ENCODE results near the gene ANKRD40. TPM values are rescaled to one million over a fixed set of nuclear protein-coding genes. Genes with fewer than 3 reads are reported as not detected.
A peak's percentile ranks its signal among the peaks of the same experiment; 100 is the strongest.

ANKRD40 gene
- total RNA-seq, 1 experiment from 2014 or later, result 30.0 TPM

DNA sequence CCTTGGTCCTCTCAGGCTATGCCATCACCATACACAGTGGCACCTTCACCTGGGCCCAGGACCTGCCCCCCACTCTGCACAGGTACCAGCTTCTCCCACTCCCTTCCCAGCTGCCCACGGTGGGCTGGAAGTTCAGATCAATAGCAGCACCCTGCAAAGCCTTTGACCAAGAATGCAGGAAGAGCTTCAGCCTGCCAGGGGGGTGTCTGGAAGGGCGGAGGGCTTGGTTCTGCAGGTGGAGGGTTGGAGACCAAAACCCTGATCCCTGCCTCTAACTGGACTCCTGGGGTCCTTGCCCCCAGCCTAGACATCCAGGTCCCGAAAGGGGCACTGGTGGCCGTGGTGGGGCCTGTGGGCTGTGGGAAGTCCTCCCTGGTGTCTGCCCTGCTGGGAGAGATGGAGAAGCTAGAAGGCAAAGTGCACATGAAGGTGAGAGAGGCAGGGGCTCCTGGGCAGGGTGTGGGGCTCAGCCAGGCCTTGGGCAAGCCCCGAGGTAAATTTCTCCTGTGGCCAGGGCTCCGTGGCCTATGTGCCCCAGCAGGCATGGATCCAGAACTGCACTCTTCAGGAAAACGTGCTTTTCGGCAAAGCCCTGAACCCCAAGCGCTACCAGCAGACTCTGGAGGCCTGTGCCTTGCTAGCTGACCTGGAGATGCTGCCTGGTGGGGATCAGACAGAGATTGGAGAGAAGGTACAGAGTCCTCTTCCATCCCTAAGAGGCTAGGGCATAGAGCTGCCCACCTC, 38.7 kb downstream of the ANKRD40 start:
- no peak for DNase-seq (ENCODE audit: low read depth)

DNA sequence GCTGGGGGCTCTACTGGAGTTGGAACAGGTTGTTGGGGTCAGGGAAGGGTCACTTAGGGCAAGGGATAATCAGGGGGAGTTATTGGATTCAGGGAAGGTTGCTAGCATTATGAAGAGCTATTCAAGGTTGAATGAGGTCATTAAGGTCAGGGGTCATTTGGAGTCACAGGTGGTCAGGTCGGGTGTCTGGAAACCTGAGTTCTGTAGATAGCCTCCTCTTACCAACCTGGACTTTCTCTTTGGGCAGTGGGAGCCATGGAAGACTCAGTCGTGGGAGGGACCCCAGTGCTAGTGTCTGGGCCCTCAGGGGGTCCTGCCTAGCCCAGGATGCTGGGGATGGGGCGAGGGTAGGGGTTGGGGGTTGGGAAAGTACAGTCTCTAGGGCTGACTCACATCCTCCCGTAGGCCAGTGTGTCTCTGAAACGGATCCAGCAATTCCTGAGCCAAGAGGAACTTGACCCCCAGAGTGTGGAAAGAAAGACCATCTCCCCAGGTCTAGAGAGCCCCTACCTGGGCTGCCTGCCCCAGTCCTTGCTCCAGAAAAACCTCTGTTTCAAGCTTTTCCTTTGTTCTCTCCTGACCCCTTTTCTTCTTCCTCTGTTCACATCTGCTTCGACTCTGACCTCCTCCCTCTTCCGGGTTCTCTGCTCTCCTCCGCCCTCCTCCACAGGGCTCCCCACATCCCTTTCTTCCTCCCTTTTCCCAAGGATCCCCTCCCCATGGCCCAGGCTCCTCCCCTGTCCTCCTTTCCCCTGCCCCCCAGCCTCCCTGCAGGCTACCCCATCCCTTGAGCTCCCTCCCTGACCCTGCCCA, 39.5 kb downstream of the ANKRD40 start:
- DNase-seq (ENCODE audit: low read depth), result peak; percentile 53

DNA sequence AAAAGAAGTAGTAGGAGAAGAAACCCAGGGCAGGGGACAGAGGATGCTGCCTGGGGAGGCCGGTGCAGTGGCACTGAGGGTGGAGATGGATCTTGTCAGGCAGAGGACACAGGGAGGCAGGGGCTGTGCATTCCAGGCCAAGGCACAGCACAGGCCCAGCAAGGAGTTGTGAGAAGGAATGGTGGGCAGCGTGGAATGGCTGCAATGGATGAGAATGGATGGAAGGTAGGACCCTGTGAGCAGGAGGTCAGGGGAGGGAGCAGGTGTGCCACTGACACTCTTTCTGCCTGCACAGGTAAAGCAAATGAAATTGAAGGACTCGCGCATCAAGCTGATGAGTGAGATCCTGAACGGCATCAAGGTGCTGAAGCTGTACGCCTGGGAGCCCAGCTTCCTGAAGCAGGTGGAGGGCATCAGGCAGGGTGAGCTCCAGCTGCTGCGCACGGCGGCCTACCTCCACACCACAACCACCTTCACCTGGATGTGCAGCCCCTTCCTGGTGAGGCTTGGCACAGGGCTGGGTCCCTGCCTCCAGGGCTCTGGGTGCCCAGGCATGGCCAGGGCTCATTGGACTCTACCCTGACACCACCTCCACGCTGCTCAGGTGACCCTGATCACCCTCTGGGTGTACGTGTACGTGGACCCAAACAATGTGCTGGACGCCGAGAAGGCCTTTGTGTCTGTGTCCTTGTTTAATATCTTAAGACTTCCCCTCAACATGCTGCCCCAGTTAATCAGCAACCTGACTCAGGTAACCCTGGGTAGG, 40.3 kb downstream of the ANKRD40 start:
- no peak for DNase-seq (ENCODE audit: low read depth)

DNA sequence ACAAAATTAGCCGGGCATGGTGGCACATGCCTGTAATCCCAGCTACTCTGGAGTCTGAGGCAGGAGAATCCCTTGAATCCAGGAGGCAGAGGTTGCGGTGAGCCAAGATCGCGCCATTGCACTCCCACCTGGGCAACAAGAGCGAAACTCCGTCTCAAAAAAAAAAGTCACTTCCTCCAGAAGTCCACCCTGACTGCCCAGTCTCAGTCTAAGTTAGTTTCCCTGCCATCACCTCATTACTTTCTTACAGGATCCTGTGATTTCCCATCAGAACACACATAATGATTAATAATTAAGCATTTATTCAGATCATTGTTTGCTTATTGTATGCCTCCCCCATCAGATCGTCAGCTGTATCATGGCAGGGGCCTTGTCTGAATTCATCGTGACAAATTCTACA, 41.4 kb downstream of the ANKRD40 start:
- no peak for DNase-seq (ENCODE audit: low read depth)

DNA sequence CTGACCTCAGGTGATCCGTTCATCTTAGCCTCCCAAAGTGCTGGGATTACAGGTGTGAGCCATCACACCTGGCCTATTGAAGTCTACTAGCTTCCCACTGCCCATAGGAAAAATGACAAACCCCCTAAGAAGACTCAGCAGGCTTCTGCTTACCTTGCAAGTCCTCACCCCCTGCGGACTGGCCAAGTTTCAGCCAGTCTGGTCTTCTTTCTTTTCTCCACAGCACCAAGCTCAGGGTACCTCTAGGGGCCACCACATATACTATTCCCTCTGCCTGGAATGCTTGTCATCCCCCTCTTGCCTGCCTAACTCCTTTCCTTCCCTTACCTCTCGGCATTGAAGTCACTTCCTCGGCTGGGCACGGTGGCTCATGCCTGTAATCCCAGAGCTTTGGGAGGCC, 41.9 kb downstream of the ANKRD40 start:
- no peak for DNase-seq (ENCODE audit: low read depth)

DNA sequence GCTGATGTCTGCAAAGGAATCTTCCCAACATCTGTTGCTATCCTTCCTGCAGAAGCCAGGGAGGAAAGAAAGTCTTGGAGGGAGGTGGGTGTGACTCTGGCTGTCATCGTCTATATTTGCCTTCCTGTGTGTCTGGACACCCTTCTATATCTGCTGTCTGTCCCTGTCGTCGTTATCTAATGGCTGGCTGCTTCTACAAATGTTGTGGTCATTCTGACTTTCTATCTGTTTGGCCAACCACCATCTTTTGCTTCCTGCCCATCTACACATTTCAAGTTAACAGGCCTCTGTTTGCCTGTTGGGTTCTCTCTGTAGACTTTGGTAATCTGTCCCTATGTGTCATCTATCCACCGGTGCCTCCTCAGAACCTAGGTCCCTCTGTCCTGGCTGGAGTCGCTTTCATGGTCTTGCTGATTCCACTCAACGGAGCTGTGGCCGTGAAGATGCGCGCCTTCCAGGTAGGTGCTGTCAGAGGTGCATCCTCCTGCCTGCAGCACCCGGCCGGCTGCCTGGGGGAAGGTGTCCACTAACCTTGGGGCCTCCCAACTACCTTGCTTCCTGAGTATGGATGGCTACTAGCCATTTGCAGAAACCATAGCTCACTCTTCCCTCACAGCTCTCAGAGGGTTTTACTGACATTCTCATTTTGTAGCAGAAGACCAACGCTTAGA, 42.8 kb downstream of the ANKRD40 start:
- no peak for DNase-seq (ENCODE audit: low read depth)

DNA sequence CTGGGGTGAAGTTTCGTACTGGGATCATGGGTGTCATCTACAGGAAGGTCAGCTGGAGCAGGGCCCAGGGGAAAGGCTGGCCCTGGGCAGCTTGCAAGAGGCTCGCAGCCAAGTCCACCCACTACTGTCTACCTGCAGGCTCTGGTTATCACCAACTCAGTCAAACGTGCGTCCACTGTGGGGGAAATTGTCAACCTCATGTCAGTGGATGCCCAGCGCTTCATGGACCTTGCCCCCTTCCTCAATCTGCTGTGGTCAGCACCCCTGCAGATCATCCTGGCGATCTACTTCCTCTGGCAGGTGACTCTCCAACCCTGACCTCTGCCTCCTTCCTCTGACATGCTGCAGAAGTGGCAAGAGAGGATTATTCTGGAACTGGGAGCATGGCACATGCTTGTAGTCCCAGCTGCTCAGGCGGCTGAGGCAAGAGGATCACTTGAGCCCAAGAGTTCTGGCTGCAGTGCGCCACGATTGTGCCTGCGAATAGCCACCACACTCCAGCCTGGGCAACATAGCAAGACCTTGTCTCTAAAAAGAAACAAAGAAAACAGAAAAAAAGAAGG, 43.8 kb downstream of the ANKRD40 start:
- DNase-seq (ENCODE audit: low read depth), result no peak

DNA sequence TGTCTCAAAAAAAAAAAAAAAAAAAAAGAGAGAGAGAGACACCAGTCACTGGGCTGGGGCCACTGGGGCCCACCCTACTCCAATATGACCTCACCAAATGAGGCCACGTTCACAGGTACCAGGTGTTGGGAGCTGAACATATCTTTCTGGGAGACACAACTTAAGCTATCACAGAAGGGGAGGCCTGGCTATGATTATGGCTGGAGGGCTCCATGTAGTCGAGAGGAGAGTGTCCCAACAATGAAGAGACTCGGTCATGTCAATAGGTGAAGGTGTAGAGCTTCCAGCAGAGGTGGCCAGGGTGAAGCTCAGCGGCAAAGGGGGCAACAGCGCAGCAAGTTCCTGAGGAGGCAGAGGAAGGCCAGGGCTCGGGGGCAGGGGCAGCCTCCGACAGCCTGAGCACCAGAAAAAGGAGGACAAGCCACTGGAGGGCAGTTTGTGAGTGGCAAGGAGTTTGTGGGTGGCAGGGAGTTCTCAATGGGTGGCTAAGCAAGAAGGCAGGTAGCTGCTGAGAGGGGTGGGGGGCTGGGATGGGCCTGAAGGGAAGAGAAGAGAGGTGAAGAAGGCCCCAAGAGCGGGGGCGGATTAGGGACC, 45.0 kb downstream of the ANKRD40 start:
- no peak for DNase-seq (ENCODE audit: low read depth)

DNA sequence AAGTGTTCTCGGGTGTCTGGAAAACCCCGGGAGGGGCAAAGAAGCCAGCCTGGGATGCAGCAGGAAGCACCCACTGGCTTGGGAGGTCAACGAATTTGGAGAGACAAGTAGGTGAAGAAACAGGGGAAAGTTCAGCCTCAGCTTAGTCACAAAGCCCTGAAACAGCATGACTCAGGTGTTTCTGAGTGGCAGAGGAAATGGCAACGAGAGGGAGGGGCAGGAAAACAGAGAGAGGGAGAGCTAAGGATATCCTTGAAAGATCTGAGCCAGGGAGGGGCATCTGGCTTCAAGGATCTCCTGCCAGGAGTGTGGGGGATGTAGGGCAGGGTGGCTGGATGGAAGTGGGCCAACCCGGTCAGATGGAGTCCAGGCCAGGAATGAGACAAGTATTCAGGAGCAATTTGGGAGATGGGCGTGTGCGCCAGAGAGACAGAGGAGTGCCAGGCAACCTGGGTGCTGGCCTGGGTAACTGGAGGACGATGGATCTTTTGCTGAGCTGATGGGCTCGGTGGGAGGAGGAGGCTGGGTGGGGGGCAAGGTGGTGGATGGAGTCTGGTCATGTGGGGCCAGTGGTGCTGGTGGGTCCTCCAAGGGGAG, 45.8 kb downstream of the ANKRD40 start:
- DNase-seq (ENCODE audit: low read depth), result peak; percentile 96

DNA sequence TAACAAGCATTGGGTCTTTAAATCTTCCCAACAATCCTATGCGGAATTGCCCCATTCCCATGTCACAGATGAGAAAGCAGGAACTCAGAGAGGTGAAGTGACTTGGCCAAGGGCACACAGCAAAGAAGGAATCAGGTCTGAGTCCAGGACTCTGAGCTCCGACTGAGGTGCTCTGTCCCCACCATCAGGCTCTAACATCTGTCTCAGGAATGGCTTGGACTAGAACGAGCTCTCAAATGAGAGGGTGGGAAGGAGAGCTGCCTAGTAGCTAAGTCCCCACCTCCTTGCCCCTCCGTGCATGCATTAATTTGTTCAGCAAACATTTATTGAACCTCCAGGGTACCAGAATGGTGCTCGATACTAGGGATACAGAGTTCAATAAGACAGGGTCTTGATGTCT, 46.4 kb downstream of the ANKRD40 start:
- no peak for DNase-seq (ENCODE audit: low read depth)

DNA sequence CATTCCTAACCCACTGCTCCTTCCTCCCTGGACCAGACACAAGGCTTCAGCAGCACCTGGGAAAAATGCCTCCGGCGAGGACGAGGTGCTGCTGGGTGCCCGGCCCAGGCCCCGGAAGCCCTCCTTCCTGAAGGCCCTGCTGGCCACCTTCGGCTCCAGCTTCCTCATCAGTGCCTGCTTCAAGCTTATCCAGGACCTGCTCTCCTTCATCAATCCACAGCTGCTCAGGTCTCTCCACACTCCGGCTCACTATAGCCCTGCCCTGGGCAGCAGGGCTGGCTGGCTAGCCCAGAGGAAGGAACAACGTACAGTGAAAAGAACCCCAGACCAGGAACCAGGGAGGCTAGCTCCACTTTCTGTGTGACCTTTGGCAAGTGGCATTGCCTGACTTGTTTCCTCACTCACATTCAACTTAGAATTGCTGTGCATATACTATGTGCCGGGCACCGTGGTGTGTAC, 46.8 kb downstream of the ANKRD40 start:
- no peak for DNase-seq (ENCODE audit: low read depth)

DNA sequence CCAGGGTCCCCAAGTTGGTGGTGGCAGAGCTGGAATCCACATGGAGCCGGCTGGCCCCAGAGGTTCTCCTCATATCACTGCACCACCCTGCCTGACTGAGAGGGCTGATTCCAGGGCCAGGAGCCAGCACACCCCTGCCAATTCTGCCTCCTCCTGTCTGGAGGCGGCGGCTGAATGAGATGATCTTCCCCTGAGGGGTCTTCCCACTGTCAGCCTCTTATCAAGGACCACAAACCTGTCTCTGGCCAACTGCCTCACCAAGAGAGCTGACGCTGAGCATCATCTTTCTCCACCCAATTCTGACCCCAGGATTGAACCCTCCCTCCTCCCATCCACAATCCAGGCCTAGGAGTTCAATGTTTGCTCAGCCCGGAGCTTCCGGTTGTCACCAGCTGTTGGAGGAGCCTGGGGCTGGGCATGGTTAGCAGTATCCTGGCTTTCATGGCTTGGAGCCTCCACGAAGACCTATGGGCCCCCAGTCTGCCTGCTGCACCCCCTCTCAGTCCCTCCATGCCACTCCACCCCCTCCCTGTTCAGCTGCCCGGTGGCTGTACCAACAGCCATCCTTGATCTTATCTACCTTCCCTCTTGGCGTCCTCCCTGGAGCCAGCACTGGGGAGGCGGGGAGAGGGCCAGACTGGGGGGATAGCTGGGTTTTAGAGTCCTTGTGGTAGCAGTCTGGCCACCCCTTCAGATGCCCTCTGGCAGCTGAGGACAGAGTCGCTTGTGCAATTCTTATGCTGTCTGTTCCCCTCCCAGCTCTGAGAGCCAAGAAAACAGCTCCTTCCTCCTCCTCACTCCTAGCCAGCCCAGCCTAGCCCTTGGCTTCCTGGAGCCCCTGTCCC, 47.5 kb downstream of the ANKRD40 start:
- DNase-seq (ENCODE audit: low read depth), result peak; percentile 93

DNA sequence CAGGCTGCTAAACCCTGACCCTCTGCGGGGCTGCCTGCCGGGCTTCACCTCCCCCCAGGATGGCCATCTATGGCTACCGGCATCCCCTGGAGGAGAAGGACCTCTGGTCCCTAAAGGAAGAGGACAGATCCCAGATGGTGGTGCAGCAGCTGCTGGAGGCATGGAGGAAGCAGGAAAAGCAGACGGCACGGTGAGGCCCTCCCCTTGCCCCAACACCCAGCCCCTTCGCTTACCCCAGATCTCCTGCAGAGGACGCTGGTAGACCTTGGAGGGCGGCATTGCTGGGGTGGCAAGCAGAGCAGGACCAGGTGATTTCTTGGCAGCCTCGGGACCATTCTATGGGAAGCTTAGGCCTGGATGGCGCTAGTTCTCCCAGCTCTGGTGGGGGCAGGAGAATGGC, 48.5 kb downstream of the ANKRD40 start:
- DNase-seq (ENCODE audit: low read depth), result no peak

DNA sequence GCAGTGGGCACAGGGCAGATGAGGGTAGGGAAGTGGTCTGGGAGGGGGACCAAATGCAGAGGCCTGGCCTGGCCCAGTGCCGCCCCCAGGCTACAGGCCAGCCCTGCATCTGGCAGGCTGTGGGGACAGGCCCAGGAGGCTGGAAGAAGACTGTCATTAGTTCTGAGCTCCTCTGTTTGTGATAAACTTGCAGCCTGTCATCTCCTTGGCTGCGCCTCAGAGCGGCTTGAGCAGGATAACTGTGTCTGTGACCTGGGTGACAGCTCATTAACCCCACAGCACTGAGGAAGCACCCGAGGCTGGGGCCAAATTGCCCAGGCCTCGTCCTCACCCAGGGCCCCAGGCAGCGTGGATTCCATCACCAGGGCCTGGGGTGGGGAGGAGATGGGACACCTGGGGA, 49.1 kb downstream of the ANKRD40 start:
- peak; percentile 47 for DNase-seq (ENCODE audit: low read depth)

DNA sequence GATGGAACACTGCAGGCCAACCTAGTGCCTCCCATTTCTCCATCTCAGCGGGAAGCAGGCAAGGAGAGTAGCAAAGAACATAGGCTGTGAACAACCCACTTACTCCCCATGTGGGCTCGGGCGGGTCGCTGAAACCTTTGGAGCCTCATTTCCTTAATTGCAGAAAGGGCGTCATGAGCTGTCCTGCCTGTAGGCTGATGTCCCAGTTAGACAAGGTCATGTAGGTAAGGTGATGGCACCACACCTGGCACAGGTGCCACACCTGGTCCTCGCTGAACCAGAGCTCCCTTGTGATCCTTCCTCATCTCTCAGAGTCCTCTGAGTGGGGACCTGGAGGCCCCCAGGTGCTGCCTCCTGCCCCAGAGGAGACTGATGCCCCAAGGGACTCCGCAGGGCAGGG, 50.1 kb downstream of the ANKRD40 start:
- DNase-seq (ENCODE audit: low read depth), result no peak

DNA sequence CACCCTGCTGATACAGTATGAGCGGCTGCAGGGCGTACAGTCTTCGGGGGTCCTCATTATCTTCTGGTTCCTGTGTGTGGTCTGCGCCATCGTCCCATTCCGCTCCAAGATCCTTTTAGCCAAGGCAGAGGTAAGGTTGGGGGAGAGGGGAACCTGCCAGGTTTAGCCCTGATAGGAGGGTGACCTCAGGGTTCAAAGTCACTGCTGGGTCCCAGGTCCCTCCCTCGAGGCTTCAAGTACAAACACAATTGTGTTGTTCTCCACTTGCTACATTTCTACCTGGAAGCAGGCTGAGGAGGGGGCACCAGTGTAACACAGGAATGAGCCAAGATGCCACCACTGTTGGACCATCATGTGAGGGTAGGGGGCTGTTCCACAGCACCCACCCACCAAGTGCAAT, 50.7 kb downstream of the ANKRD40 start:
- DNase-seq (ENCODE audit: low read depth), result no peak

DNA sequence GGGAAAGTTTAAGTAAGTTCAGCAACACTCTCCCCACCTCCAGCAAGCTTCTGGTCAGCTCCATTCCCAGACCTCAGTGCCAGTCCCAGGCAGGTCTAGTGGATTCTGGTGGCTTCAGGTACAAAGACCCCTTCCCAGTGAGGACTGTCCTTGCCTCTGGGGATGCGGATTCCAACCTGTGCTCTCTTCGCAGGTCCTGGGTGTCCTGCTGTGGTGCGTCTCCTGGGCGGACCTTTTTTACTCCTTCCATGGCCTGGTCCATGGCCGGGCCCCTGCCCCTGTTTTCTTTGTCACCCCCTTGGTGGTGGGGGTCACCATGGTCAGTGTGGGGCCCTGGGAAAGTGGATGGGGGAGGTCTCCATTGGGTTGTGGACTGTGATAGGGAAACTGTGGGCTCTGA, 51.2 kb downstream of the ANKRD40 start:
- no peak for DNase-seq (ENCODE audit: low read depth)

DNA sequence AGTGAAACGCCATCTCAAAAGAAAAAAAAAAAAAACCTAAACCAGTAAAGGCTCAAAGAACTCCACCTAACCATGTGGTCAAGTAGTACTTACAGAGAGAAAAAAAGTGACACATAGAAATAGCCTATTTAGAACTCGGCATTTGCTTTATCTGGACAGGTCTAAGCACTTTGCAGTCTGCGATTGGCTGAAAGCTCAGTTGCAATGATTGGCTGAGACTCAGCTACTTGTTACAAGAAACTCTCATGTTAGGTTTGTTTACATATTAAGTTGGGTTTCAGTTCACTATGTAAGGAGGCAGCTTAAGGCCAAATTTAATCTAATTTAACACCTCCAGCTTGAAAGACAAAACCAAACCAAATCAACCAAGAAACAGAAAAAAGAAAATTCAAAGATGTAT, 54.0 kb downstream of the ANKRD40 start:
- no peak for DNase-seq (ENCODE audit: low read depth)

DNA sequence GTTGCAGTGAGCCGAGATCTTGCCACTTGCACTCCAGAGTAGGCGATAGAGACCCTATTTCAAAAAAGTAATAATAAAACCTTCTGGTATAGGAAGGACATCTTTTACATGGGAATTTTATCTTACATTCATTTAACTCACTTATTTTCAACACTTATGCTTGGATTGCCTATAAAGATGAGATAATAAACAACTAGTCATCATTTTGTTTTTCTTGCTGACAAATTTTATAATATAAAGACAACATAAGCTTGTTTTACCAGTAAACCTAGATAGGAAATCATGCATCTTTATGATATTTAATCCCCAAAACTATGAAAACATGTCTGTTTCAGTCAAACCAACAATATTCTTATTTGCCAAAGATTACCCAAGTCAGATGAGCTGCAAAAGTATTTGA, 56.1 kb downstream of the ANKRD40 start:
- DNase-seq (ENCODE audit: low read depth), result no peak

All from RPMI7951 (cell line).